PC-3 (cell line): ENCODE data around the gene EMSY.

Experiments used
- EZH2 ChIP-seq: fragments of 300-600 bp; sonication (generic); IDR thresholded peaks from one replicate; pipeline ENCODE4 v1.6.1; 2017; ENCODE audit warnings: antibody characterized with exemption, mild to moderate bottlenecking, low read length; ENCODE audit not compliant: unreplicated experiment
- TF ChIP-seq, protein P1 (sequence below): fragments of 300-600 bp; sonication (generic); conservative IDR thresholded peaks from 2 replicates; pipeline ENCODE4 v1.5.1; 2017; ENCODE audit warnings: antibody characterized with exemption, low read depth, mild to moderate bottlenecking, low read length

DNA sequence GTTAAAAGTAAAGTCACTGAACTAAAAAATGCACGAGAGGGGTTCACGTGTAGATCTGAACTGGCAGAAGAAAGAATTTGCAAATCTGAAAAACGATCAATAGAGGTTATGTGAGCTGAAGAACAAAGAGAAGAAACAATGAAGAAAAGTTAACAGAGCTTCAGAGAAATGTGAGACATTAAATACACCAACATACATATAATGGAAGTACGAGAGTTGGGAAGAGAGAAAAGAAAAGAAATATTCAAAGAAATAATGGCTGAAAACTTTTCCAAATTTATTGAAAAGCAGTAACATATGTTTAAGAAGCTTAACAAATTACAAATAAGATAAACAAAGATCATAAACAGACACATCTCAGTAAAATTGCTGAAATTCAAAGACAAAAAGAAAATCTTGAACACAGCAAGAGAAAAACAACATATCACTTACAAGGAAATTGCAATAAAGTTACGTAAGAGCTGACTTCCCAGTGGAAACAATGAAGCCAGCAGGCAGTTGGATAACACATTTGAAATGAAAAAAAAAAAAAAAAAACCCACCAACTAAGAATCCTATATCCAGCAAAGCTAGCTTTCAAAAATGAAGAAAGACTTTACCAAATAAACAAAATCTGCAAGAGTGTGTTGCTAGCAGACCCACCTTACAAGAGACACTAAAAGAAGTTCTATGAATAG lies 56.8 kb downstream of the EMSY start:
- TF ChIP-seq, protein P1, sequence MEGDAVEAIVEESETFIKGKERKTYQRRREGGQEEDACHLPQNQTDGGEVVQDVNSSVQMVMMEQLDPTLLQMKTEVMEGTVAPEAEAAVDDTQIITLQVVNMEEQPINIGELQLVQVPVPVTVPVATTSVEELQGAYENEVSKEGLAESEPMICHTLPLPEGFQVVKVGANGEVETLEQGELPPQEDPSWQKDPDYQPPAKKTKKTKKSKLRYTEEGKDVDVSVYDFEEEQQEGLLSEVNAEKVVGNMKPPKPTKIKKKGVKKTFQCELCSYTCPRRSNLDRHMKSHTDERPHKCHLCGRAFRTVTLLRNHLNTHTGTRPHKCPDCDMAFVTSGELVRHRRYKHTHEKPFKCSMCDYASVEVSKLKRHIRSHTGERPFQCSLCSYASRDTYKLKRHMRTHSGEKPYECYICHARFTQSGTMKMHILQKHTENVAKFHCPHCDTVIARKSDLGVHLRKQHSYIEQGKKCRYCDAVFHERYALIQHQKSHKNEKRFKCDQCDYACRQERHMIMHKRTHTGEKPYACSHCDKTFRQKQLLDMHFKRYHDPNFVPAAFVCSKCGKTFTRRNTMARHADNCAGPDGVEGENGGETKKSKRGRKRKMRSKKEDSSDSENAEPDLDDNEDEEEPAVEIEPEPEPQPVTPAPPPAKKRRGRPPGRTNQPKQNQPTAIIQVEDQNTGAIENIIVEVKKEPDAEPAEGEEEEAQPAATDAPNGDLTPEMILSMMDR = no peak
- TF ChIP-seq EZH2 = no peak
